MV-4-11 (cell line): ENCODE data around the gene CGRRF1.

Experiments used
- DNase-seq: peaks from one replicate; lab custom pipeline; 2025; lab: John Stamatoyannopoulos, UW

CGRRF1 gene

DNA sequence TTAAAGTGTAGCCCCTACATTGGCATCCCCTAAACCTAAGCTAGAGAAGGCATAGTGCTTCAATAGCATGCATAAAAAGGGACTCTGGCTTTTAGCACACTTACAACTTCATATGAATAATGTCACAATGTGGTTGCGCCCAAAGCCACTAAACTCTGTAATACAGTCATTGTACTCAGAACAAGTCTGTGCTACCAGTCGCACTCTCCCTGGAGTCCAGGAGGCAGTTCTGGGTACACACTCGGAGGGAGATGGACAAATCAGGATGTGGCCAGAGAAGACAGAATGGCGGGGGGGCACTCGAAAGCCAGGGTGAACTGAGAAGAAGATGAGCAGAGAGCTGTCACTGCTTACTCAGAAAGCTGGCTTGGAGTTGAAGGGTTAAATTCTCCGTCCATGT is 67.8 kb downstream of the CGRRF1 start:
- no peak for DNase-seq

DNA sequence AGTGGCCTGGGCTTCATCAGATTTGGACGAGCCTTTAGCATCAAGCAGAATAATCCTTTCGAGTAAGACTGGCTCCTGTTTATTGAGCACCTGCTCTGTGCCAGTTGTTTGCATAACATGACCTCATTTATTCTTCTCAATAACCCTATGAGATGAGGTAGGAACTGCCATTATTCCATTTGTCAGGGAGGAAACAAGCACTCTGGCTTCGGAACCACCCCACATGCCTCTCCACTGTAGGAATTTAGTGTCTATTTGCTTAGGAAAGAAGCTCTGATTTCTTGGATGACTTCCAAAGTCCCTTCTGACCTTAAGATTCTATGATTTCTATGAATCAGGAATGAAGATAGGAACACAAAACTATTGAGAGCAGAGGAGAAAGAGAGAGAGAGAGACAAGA is 68.3 kb downstream of the CGRRF1 start:
- no peak for DNase-seq

DNA sequence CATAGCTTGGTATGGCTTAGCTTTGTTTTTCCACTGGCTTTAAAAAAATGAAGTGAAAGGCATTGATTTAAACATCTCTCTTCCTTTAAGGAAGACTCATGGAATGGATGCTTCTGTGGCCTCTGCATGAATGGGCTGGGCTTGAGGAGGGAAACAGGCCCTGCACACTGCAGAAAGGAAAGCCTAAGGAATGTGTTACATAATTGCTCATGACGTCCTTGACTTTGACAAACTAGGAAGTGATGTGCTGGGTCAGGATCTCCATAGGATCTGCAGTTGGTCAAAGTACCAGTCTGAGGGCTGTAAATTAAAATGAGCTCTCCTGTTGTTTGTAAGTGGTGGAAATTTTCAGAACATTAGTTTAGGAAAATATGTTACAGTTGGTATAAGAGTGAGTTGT is 69.9 kb downstream of the CGRRF1 start:
- DNase-seq = no peak

DNA sequence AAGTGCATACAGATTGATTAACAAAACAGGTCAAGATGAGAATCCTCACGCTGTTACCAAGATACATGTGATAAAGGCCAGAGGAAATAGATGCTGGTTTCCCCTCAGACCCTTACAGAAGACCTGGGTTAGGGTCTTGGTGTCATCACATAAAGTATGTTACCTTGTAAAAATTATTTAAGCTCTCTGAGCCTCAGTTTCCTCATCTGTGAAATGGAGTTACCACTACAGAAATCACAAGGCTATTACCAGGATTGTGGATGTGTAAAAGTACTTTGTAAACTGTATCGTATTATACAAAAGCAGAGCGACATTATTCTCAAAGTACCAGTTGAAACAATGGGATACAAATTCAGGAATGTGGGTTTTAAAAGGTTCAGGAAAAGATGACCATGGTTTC is 71.2 kb downstream of the CGRRF1 start:
- no peak for DNase-seq

DNA sequence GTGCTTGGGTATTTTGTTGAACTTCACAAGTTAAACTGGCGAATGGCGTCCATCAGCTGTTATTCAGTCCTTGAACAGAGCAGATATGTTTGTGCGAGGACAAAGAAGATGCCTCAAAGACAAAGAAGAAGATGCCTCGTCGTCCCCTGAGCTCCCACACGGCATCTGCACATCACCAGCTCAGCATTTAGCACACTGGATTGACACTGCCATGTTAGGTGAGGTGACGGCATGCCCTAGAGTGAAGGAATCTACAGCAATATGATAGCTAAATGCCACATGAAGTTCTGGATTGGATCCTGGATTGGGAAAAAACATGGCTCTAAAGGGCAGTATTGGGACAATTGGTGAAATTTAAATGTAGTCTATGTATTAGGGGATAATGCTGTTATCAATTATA is 72.6 kb downstream of the CGRRF1 start:
- DNase-seq = no peak

DNA sequence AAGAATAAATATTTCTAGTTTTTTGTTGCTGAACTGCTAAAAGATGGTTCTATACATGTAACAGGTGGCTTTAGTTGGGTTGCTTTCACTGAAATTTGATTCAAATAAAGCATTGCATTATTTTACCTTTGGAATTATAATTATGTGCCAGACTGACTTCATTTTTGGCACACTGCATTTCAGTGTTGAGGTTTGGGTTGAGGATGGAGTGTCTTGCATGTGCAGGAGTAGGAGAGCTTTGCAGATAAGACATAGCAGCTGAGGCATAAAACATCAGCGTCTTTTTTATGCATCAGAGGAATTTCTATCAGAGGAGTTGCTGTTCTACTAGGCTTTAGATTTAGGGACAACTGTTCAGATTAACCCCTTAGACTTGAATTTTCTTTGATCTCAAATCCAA is 74.4 kb downstream of the CGRRF1 start:
- DNase-seq = no peak

DNA sequence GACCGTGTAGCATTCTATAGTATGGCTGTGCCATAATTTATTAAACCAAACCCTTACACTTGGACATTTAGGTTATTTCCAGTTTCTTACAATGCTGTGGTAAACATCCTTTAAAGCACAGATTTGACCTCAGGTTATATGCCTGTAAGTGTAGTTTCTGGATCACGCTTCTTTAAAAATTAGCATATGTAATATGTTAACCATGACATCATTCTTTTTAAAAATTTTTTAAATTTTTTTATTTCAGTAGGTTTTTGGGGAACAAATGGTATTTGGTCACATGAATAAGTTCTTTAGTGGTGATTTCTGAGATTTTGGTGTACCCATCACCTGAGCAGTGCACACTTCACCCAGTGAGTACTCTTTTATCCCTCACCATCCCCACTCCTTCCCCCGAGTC is 75.5 kb downstream of the CGRRF1 start:
- DNase-seq = no peak
